ENCODE data around the gene JRKL.
A peak's percentile ranks its signal among the peaks of the same experiment; 100 is the strongest.

JRKL gene

DNA sequence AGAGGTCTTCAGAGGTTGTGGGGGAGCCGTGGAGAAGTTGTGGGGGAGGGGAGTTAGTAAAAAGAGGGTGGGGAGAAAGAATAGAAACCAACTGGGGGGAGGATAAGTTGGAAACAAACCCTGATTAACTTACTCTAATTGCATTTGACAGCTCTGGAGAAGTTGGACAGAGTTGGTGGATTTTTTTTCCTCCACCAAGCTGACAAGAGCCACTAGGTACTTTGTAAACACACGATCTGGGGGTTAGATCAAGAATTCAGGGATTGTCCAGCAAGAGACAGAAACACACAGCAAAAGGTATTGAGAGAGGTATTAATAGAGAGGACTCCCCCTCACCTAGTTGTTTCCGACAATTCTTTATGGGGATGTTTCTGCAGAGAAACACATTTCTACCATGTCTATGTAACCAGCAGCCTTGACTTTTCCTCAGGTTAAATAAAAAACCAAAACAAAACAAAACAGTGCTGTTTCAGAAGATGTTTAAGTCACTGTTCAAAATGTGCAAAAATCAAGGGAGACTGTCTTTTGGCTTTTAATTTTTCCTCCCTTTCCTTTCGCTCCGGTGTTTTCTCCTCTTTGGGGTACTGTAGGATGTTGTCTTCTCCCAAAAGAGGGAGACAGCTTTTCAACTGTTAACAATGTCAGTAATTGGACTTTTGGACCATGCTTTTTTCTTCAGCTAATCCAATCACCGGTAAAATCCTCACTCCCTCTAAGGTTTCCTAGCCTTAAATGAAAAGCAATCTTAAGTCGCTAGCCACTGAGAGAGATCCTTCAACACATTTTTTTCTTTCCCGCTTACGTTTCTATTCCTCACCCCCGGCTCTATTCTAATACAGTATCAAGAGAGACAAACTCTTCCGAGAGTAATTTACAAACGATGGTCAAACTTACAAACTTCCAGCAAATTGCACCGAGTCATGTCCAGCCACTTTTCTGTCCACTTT is 47.5 kb upstream of the JRKL start:
- CTCF ChIA-PET = interaction anchor here (0.6 to 2.7 kb wide), 69 partner anchors 10 to 1356 kb away, joined by 3 to 46 read pairs (median 4); no protein-coding TSS in a partner anchor
- TF ChIP-seq PRDM1 (tag by site-specific recombination; IDR thresholded peaks at IDR 0.05) (peak; percentile 62), ZNF473 (tag by site-specific recombination; IDR thresholded peaks at IDR 0.05) (no peak), ZNF335 (tag by site-specific recombination; conservative IDR thresholded peaks at IDR 0.05) (0 out of 2 replicates have a peak, but pooled peaks have one; percentile 15)
- TF ChIP-seq, protein P1, sequence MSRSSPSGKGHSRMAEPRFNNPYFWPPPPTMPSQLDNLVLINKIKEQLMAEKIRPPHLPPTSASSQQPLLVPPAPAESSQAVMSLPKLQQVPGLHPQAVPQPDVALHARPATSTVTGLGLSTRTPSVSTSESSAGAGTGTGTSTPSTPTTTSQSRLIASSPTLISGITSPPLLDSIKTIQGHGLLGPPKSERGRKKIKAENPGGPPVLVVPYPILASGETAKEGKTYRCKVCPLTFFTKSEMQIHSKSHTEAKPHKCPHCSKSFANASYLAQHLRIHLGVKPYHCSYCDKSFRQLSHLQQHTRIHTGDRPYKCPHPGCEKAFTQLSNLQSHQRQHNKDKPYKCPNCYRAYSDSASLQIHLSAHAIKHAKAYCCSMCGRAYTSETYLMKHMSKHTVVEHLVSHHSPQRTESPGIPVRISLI (tag by site-specific recombination; IDR thresholded peaks at IDR 0.05) = 0 out of 2 replicates have a peak, but pooled peaks have one; percentile 20
- Histone ChIP-seq H3K4me1 (ENCODE audit: control insufficient read depth, insufficient read depth, low read length) (peaks cover 2% of the 10 kb centered on the region; the same call in 1 of the 2 replicates), H3K27ac (ENCODE audit: extremely low read depth, low read depth, low read length) (peak overlapping the region; percentile 60; the same call in 1 of the 2 replicates), H3K4me3 (ENCODE audit: low read depth, low read length) (peak overlapping the region; percentile 73), H3K36me3 (ENCODE audit: control insufficient read depth in 2 of 2, insufficient read depth in 1 of 2, low read length in 2 of 2) (no peaks in the 10 kb centered on the region), H3K9me3 (ENCODE audit: control insufficient read depth, insufficient read depth, low read depth, low read length) (no peaks in the 10 kb centered on the region)
- POLR2A ChIA-PET = interaction anchor here (0.5 to 1.7 kb wide), 11 partner anchors 8 to 506 kb away, joined by 3 to 23 read pairs (median 4); partner anchors contain the start of genes CCDC82, JRKL and MTMR2

DNA sequence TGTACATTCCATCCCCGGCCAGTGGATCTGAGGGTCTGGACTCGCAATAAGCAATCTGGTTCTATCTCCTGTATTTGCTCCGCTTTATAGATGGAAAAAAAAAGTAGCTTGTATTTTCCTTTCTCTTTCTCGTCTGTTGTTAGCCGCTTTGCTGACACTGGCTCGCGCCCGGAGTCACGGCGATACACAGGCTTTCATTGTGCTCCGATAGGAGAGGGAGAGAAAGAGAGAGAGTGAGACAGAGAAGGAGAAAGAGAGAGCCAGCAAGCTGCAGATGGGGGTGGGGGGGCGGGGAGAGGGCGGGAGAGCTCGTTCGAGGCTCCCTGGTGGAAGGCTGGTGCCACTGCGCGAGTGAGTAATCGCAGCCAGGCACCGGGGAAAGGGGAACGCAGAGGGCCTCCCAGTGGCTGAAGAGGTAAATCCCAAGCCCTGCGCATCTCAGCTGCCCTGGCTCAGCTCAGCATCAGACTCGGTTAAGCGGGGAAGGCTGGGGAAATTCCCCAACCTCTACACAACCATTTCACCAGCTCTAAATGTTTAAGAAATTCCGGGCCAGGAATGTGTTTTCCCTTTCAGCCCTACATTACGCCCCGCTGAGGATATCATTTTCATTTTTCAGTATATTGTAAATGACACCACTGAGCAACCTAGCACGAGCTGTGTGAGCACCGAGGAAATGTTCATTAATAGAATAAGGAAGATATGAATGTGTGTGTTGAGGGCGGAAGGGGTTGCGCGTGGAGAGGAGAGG is 46.7 kb upstream of the JRKL start, which contains the start of gene MAML2:
MAML2 (minus strand) TSS at position 235 of the 751 bp plus-strand sequence. CDS start 1,300 bp downstream, outside the sequence.
- Histone ChIP-seq H3K4me3 (ENCODE audit: low read depth, low read length) (peak within 1 kb of the TSS; percentile 73), H3K36me3 (ENCODE audit: control insufficient read depth in 2 of 2, insufficient read depth in 1 of 2, low read length in 2 of 2) (no peaks in the 10 kb centered on the region), H3K4me1 (ENCODE audit: control insufficient read depth, insufficient read depth, low read length) (peaks cover under 1% of the 10 kb centered on the region; the same call in 1 of the 2 replicates), H3K27ac (ENCODE audit: extremely low read depth, low read depth, low read length) (peak within 1 kb of the TSS; percentile 60; the same call in 1 of the 2 replicates), H3K9me3 (ENCODE audit: control insufficient read depth, insufficient read depth, low read depth, low read length) (no peaks in the 10 kb centered on the region)
- CTCF ChIA-PET = interaction anchor here (0.6 to 2.7 kb wide), 76 partner anchors 10 to 1357 kb away, joined by 3 to 46 read pairs (median 4); no protein-coding TSS in a partner anchor
- POLR2A ChIA-PET = interaction anchor here (0.5 to 1.7 kb wide), 12 partner anchors 8 to 507 kb away, joined by 3 to 23 read pairs (median 4); partner anchors contain the start of genes CCDC82, JRKL and MTMR2
- TF ChIP-seq ZNF239 (tag by site-specific recombination; IDR thresholded peaks at IDR 0.05) (no peak), ZNF366 (tag by site-specific recombination; conservative IDR thresholded peaks at IDR 0.05) (0 out of 2 replicates have a peak, but pooled peaks have one; percentile 48), ZNF223 (tag by site-specific recombination; IDR thresholded peaks at IDR 0.05) (no peak), ZBTB48 (tag by site-specific recombination; IDR thresholded peaks at IDR 0.05) (no peak), ZNF626 (tag by site-specific recombination; IDR thresholded peaks at IDR 0.05) (no peak), ZNF530 (tag by site-specific recombination; IDR thresholded peaks at IDR 0.05; ENCODE audit: low read depth) (no peak), ZNF138 (tag by site-specific recombination; IDR thresholded peaks at IDR 0.05; ENCODE audit: borderline replicate concordance) (no peak), KLF16 (tag by site-specific recombination; IDR thresholded peaks at IDR 0.05) (no peak), ZNF341 (tag by site-specific recombination; IDR thresholded peaks at IDR 0.05; ENCODE audit: low read depth) (no peak), ZNF624 (tag by site-specific recombination; IDR thresholded peaks at IDR 0.05) (no peak), ZNF221 (tag by site-specific recombination; IDR thresholded peaks at IDR 0.05; ENCODE audit: borderline replicate concordance) (no peak), ZNF544 (tag by site-specific recombination; IDR thresholded peaks at IDR 0.05) (no peak), ZNF140 (tag by site-specific recombination; IDR thresholded peaks at IDR 0.05) (no peak), MYNN (tag by site-specific recombination; IDR thresholded peaks at IDR 0.05; ENCODE audit: borderline replicate concordance) (no peak), ZNF114 (tag by site-specific recombination; IDR thresholded peaks at IDR 0.05) (no peak), ZNF560 (tag by site-specific recombination; IDR thresholded peaks at IDR 0.05; ENCODE audit: borderline replicate concordance) (no peak), ZNF571 (tag by site-specific recombination; IDR thresholded peaks at IDR 0.05) (no peak), ZBTB21 (tag by site-specific recombination; IDR thresholded peaks at IDR 0.05) (no peak), ZSCAN30 (tag by site-specific recombination; IDR thresholded peaks at IDR 0.05) (0 out of 2 replicates have a peak, but pooled peaks have one; percentile 41), ZNF785 (tag by site-specific recombination; IDR thresholded peaks at IDR 0.05) (no peak)
- TF ChIP-seq, protein P2, sequence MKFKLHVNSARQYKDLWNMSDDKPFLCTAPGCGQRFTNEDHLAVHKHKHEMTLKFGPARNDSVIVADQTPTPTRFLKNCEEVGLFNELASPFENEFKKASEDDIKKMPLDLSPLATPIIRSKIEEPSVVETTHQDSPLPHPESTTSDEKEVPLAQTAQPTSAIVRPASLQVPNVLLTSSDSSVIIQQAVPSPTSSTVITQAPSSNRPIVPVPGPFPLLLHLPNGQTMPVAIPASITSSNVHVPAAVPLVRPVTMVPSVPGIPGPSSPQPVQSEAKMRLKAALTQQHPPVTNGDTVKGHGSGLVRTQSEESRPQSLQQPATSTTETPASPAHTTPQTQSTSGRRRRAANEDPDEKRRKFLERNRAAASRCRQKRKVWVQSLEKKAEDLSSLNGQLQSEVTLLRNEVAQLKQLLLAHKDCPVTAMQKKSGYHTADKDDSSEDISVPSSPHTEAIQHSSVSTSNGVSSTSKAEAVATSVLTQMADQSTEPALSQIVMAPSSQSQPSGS (tag by site-specific recombination; IDR thresholded peaks at IDR 0.05; ENCODE audit: low read depth) = no peak
- TF ChIP-seq, protein P3, sequence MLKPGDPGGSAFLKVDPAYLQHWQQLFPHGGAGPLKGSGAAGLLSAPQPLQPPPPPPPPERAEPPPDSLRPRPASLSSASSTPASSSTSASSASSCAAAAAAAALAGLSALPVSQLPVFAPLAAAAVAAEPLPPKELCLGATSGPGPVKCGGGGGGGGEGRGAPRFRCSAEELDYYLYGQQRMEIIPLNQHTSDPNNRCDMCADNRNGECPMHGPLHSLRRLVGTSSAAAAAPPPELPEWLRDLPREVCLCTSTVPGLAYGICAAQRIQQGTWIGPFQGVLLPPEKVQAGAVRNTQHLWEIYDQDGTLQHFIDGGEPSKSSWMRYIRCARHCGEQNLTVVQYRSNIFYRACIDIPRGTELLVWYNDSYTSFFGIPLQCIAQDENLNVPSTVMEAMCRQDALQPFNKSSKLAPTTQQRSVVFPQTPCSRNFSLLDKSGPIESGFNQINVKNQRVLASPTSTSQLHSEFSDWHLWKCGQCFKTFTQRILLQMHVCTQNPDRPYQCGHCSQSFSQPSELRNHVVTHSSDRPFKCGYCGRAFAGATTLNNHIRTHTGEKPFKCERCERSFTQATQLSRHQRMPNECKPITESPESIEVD (tag by site-specific recombination; IDR thresholded peaks at IDR 0.05) = no peak
- TF ChIP-seq, protein P1 (tag by site-specific recombination; IDR thresholded peaks at IDR 0.05) = no peak

Measured in HEK293 (cell line).